HEK293 (cell line): ENCODE results near the gene MRPL9.

Experiments
- IKZF3 ChIP-seq: fragments of 450-650 bp; IDR thresholded peaks from 2 replicates; pipeline ENCODE4 v1.5.0; 2018; ENCODE audit warnings: missing biosample characterization, mild to moderate bottlenecking, missing genetic modification characterization, moderate library complexity
- OVOL3 ChIP-seq: fragments of 450-650 bp; formaldehyde crosslinking; IDR thresholded peaks from 2 replicates; pipeline ENCODE4 v1.5.1; 2016; ENCODE audit warnings: missing biosample characterization, missing genetic modification characterization
- PRDM4 ChIP-seq: fragments of 450-650 bp; formaldehyde crosslinking; IDR thresholded peaks from 2 replicates; pipeline ENCODE4 v1.5.1; 2017; ENCODE audit warnings: missing biosample characterization, missing genetic modification characterization
- SCRT1 ChIP-seq: fragments of 450-650 bp; formaldehyde crosslinking; IDR thresholded peaks from 2 replicates; pipeline ENCODE4 v1.5.1; 2016; ENCODE audit warnings: missing biosample characterization, missing genetic modification characterization, borderline replicate concordance
- SP3 ChIP-seq: fragments of 450-650 bp; formaldehyde crosslinking; IDR thresholded peaks from 2 replicates; pipeline ENCODE4 v1.5.1; 2016; ENCODE audit warnings: missing biosample characterization, missing genetic modification characterization
- TRIM28 ChIP-seq: IDR thresholded peaks from 2 replicates; pipeline ENCODE4 v1.6.1; 2011; ENCODE audit warnings: low read length, control low read depth, borderline replicate concordance
- ZFP3 ChIP-seq: fragments of 450-650 bp; formaldehyde crosslinking; IDR thresholded peaks from 2 replicates; pipeline ENCODE4 v1.5.1; 2016; ENCODE audit warnings: low read depth, missing biosample characterization, missing genetic modification characterization
- ZNF10 ChIP-seq: fragments of 450-650 bp; formaldehyde crosslinking; IDR thresholded peaks from 2 replicates; pipeline ENCODE4 v1.5.1; 2017; ENCODE audit warnings: missing biosample characterization, missing genetic modification characterization
- ZNF175 ChIP-seq: fragments of 450-650 bp; formaldehyde crosslinking; IDR thresholded peaks from 2 replicates; pipeline ENCODE4 v1.5.1; 2016; ENCODE audit warnings: missing biosample characterization, missing genetic modification characterization
- ZNF18 ChIP-seq: fragments of 450-650 bp; formaldehyde crosslinking; IDR thresholded peaks from 2 replicates; pipeline ENCODE4 v1.5.1; 2016; ENCODE audit warnings: missing biosample characterization, missing genetic modification characterization
- ZNF184 ChIP-seq: fragments of 450-650 bp; IDR thresholded peaks from 2 replicates; pipeline ENCODE4 v1.5.1; 2018; ENCODE audit warnings: missing biosample characterization, mild to moderate bottlenecking, missing genetic modification characterization
- ZNF19 ChIP-seq: fragments of 450-650 bp; formaldehyde crosslinking; IDR thresholded peaks from 2 replicates; pipeline ENCODE4; 2016; ENCODE audit warnings: missing biosample characterization, missing genetic modification characterization, low read depth
- ZNF24 ChIP-seq: fragments of 450-650 bp; formaldehyde crosslinking; IDR thresholded peaks from 2 replicates; pipeline ENCODE4 v1.5.1; 2016; ENCODE audit warnings: missing biosample characterization, missing genetic modification characterization
- ZNF26 ChIP-seq: fragments of 450-650 bp; formaldehyde crosslinking; IDR thresholded peaks from 2 replicates; pipeline ENCODE4 v1.5.1; 2016; ENCODE audit warnings: missing biosample characterization, missing genetic modification characterization
- ZNF292 ChIP-seq: fragments of 450-650 bp; formaldehyde crosslinking; IDR thresholded peaks from 2 replicates; pipeline ENCODE4 v1.5.1; 2016; ENCODE audit warnings: low read depth, missing biosample characterization, missing genetic modification characterization, borderline replicate concordance
- ZNF302 ChIP-seq: fragments of 450-650 bp; formaldehyde crosslinking; IDR thresholded peaks from 2 replicates; pipeline ENCODE4 v1.5.1; 2016; ENCODE audit warnings: missing biosample characterization, missing genetic modification characterization, low read depth
- ZNF473 ChIP-seq: fragments of 450-650 bp; formaldehyde crosslinking; IDR thresholded peaks from 2 replicates; pipeline ENCODE4 v1.5.1; 2017; ENCODE audit warnings: missing biosample characterization, missing genetic modification characterization
- ZNF549 ChIP-seq: fragments of 450-650 bp; IDR thresholded peaks from 2 replicates; pipeline ENCODE4 v1.5.1; 2018; ENCODE audit warnings: missing biosample characterization, missing genetic modification characterization, mild to moderate bottlenecking, inconsistent platforms, moderate library complexity
- ZNF600 ChIP-seq: fragments of 450-650 bp; formaldehyde crosslinking; IDR thresholded peaks from 2 replicates; pipeline ENCODE4 v1.5.1; 2016; ENCODE audit warnings: missing biosample characterization, missing genetic modification characterization
- ZNF629 ChIP-seq: fragments of 450-650 bp; formaldehyde crosslinking; IDR thresholded peaks from 2 replicates; pipeline ENCODE4 v1.5.1; 2017; ENCODE audit warnings: missing biosample characterization, missing genetic modification characterization
- ZNF843 ChIP-seq: fragments of 450-650 bp; formaldehyde crosslinking; IDR thresholded peaks from 2 replicates; pipeline ENCODE4 v1.5.1; 2016; ENCODE audit warnings: missing biosample characterization, missing genetic modification characterization
- TF ChIP-seq, protein P1 (sequence below): fragments of 450-650 bp; IDR thresholded peaks from 2 replicates; pipeline ENCODE4 v1.5.1; 2018; ENCODE audit warnings: missing biosample characterization, missing genetic modification characterization
- TF ChIP-seq, protein P2 (sequence below): fragments of 450-650 bp; formaldehyde crosslinking; IDR thresholded peaks from 2 replicates; pipeline ENCODE4 v1.5.1; 2016; ENCODE audit warnings: missing biosample characterization, missing genetic modification characterization
- TF ChIP-seq, protein P3 (sequence below): fragments of 450-650 bp; formaldehyde crosslinking; IDR thresholded peaks from 2 replicates; pipeline ENCODE4 v1.5.1; 2017; ENCODE audit warnings: missing biosample characterization, missing genetic modification characterization
- TF ChIP-seq, protein P4 (sequence below): fragments of 450-650 bp; formaldehyde crosslinking; IDR thresholded peaks from 2 replicates; pipeline ENCODE4 v1.5.1; 2016; ENCODE audit warnings: missing biosample characterization, missing genetic modification characterization
- TF ChIP-seq, protein P5 (sequence below): sonication (generic); formaldehyde crosslinking; IDR thresholded peaks from 2 replicates; pipeline ENCODE4 v1.8.1; 2022; ENCODE audit warnings: mild to moderate bottlenecking, moderate library complexity, missing genetic modification reagents

Gene MRPL9

GRCh38 chr1:151716771-151717631, 46.3 kb downstream of the MRPL9 start, which contains the start of gene CELF3 (continued):
- TF ChIP-seq, protein P1, sequence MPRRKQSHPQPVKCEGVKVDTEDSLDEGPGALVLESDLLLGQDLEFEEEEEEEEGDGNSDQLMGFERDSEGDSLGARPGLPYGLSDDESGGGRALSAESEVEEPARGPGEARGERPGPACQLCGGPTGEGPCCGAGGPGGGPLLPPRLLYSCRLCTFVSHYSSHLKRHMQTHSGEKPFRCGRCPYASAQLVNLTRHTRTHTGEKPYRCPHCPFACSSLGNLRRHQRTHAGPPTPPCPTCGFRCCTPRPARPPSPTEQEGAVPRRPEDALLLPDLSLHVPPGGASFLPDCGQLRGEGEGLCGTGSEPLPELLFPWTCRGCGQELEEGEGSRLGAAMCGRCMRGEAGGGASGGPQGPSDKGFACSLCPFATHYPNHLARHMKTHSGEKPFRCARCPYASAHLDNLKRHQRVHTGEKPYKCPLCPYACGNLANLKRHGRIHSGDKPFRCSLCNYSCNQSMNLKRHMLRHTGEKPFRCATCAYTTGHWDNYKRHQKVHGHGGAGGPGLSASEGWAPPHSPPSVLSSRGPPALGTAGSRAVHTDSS (tag by site-specific recombination): no peak
- TF ChIP-seq, protein P2, sequence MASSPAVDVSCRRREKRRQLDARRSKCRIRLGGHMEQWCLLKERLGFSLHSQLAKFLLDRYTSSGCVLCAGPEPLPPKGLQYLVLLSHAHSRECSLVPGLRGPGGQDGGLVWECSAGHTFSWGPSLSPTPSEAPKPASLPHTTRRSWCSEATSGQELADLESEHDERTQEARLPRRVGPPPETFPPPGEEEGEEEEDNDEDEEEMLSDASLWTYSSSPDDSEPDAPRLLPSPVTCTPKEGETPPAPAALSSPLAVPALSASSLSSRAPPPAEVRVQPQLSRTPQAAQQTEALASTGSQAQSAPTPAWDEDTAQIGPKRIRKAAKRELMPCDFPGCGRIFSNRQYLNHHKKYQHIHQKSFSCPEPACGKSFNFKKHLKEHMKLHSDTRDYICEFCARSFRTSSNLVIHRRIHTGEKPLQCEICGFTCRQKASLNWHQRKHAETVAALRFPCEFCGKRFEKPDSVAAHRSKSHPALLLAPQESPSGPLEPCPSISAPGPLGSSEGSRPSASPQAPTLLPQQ: peak; percentile 85
- TF ChIP-seq SP3 (tag by site-specific recombination): peak; percentile 80
- no peak; the same call in 1 of the 2 replicates for TF ChIP-seq TRIM28
- 0 out of 2 replicates have a peak, but pooled peaks have one; percentile 38 for TF ChIP-seq ZNF600
- TF ChIP-seq IKZF3 (tag by site-specific recombination): no peak
- TF ChIP-seq, protein P3, sequence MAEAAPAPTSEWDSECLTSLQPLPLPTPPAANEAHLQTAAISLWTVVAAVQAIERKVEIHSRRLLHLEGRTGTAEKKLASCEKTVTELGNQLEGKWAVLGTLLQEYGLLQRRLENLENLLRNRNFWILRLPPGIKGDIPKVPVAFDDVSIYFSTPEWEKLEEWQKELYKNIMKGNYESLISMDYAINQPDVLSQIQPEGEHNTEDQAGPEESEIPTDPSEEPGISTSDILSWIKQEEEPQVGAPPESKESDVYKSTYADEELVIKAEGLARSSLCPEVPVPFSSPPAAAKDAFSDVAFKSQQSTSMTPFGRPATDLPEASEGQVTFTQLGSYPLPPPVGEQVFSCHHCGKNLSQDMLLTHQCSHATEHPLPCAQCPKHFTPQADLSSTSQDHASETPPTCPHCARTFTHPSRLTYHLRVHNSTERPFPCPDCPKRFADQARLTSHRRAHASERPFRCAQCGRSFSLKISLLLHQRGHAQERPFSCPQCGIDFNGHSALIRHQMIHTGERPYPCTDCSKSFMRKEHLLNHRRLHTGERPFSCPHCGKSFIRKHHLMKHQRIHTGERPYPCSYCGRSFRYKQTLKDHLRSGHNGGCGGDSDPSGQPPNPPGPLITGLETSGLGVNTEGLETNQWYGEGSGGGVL (tag by site-specific recombination): peak; percentile 71
- no peak for TF ChIP-seq ZNF19 (tag by site-specific recombination)
- peak; percentile 62; the same call in 1 of the 2 replicates for TF ChIP-seq ZNF629 (tag by site-specific recombination)
- TF ChIP-seq OVOL3: no peak
- TF ChIP-seq ZNF843 (tag by site-specific recombination): no peak
- TF ChIP-seq, protein P4, sequence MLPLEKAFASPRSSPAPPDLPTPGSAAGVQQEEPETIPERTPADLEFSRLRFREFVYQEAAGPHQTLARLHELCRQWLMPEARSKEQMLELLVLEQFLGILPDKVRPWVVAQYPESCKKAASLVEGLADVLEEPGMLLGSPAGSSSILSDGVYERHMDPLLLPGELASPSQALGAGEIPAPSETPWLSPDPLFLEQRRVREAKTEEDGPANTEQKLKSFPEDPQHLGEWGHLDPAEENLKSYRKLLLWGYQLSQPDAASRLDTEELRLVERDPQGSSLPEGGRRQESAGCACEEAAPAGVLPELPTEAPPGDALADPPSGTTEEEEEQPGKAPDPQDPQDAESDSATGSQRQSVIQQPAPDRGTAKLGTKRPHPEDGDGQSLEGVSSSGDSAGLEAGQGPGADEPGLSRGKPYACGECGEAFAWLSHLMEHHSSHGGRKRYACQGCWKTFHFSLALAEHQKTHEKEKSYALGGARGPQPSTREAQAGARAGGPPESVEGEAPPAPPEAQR: no peak; the same call in 1 of the 2 replicates
- TF ChIP-seq, protein P5, sequence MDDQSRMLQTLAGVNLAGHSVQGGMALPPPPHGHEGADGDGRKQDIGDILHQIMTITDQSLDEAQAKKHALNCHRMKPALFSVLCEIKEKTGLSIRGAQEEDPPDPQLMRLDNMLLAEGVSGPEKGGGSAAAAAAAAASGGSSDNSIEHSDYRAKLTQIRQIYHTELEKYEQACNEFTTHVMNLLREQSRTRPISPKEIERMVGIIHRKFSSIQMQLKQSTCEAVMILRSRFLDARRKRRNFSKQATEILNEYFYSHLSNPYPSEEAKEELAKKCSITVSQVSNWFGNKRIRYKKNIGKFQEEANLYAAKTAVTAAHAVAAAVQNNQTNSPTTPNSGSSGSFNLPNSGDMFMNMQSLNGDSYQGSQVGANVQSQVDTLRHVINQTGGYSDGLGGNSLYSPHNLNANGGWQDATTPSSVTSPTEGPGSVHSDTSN (CRISPR knock-in tag): no peak
- TF ChIP-seq ZNF18 (tag by site-specific recombination): no peak
- TF ChIP-seq ZNF302 (tag by site-specific recombination): no peak
- no peak for TF ChIP-seq ZFP3 (tag by site-specific recombination)
- TF ChIP-seq PRDM4 (tag by site-specific recombination): no peak
- TF ChIP-seq ZNF549 (tag by site-specific recombination): no peak
- no peak for TF ChIP-seq ZNF292 (tag by site-specific recombination)
- no peak for TF ChIP-seq ZNF473 (tag by site-specific recombination)
- no peak for TF ChIP-seq SCRT1 (tag by site-specific recombination)
- TF ChIP-seq ZNF24 (tag by site-specific recombination): 0 out of 2 replicates have a peak, but pooled peaks have one; percentile 17
- TF ChIP-seq ZNF184 (tag by site-specific recombination): peak; percentile 48; the same call in 1 of the 2 replicates
- TF ChIP-seq ZNF26 (tag by site-specific recombination): no peak
- TF ChIP-seq ZNF175 (tag by site-specific recombination): no peak
- TF ChIP-seq ZNF10 (tag by site-specific recombination): no peak
